Measurements from ENCODE around the gene EXOSC1. TPM values are rescaled to one million over a fixed set of nuclear protein-coding genes. Genes with fewer than 3 reads are reported as not detected.
"Not testable (repeated sequence)": the region's sequence is repeated elsewhere in the genome, so short reads cannot be mapped to it uniquely, and the experiment has no call there.

The EXOSC1 gene
- polyA plus RNA-seq, 3 donors: 34.7 to 60.6 (median 55.8) TPM

DNA sequence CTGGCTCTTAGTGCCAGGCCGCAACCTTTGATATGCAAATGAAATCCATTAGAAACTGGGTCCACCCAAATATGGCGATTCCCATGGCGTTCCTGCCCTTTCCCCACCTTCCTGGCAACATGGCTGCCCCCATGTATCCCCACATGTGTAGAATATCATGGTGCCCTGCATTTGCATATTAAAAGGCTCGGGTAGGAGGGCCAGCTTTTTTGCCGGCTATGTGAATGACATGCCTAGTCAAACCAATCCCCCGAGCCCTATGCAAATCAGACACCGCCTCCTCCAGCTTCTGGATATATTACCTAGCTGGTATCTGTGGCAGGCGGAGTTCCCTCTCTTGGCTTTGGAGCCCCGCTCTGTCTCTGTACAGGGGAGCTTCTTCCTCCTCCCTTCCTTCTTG, 34.1 kb upstream of the EXOSC1 start:
- H3K4me1 Mint-ChIP-seq: no peaks in the 10 kb centered on the region
- no peak overlapping the region for H3K4me3 ChIP-seq (replicated peaks in 1 of 3; ENCODE audit: low read depth in 2 of 3, low read length in 3 of 3)
- H3K79me2 ChIP-seq (ENCODE audit: insufficient read depth, low read length): peaks cover 14% of the 10 kb centered on the region
- peaks cover 0 to 2% (median 0%) of the 10 kb centered on the region in 3 donors for H3K27me3 Mint-ChIP-seq (ENCODE audit: low read depth in 3 of 3)
- H3K27ac ChIP-seq (ENCODE audit: low read depth in 1 of 2, low read length in 2 of 2): no peak overlapping the region
- H2AFZ ChIP-seq (ENCODE audit: insufficient read depth, low read depth, low read length, poor library complexity, severe bottlenecking): no peak overlapping the region
- H3K9me3 Mint-ChIP-seq: no peaks in the 10 kb centered on the region
- no peak overlapping the region for H3K4me2 ChIP-seq (replicated peaks; ENCODE audit: extremely low read depth, low read length, poor library complexity, severe bottlenecking)
- no peaks in the 10 kb centered on the region for H3K27me3 ChIP-seq (ENCODE audit: control insufficient read depth in 2 of 2, insufficient read depth in 2 of 2, low read length in 2 of 2)
- 78% methylated on average over 6 of the region's 9 CpGs for WGBS (ENCODE audit: insufficient coverage)
- peaks cover 65 to 82% of the 10 kb centered on the region in 2 donors for H3K36me3 Mint-ChIP-seq
- H3K4me1 ChIP-seq (ENCODE audit: control insufficient read depth in 1 of 2, insufficient read depth in 2 of 2, low read length in 2 of 2): no peaks in the 10 kb centered on the region
- no peak for DNase-seq
- TF ChIP-seq, protein P1, sequence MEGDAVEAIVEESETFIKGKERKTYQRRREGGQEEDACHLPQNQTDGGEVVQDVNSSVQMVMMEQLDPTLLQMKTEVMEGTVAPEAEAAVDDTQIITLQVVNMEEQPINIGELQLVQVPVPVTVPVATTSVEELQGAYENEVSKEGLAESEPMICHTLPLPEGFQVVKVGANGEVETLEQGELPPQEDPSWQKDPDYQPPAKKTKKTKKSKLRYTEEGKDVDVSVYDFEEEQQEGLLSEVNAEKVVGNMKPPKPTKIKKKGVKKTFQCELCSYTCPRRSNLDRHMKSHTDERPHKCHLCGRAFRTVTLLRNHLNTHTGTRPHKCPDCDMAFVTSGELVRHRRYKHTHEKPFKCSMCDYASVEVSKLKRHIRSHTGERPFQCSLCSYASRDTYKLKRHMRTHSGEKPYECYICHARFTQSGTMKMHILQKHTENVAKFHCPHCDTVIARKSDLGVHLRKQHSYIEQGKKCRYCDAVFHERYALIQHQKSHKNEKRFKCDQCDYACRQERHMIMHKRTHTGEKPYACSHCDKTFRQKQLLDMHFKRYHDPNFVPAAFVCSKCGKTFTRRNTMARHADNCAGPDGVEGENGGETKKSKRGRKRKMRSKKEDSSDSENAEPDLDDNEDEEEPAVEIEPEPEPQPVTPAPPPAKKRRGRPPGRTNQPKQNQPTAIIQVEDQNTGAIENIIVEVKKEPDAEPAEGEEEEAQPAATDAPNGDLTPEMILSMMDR (IDR thresholded peaks at IDR 0.05): no peak
- intact Hi-C loops (cut with micrococcal nuclease): no loop called here
- H3K9ac ChIP-seq (ENCODE audit: insufficient read depth, low read length, poor library complexity, severe bottlenecking): no peak overlapping the region
- peaks cover 14% of the 10 kb centered on the region for H4K20me1 ChIP-seq (ENCODE audit: insufficient read depth, low read length)
- H3K36me3 ChIP-seq (replicated peaks in 1 of 2; ENCODE audit: control insufficient read depth in 1 of 2, insufficient read depth in 2 of 2, low read length in 2 of 2): peaks cover 65 to 90% of the 10 kb centered on the region in 2 donors
- H3K9me3 ChIP-seq (replicated peaks in 1 of 2; ENCODE audit: control insufficient read depth in 1 of 2, insufficient read depth in 1 of 2, low read length in 2 of 2): no peaks in the 10 kb centered on the region
- H3K4me3 Mint-ChIP-seq: no peak overlapping the region
- peak overlapping the region in 1 of 7 donors; percentile 25 for H3K27ac Mint-ChIP-seq

DNA sequence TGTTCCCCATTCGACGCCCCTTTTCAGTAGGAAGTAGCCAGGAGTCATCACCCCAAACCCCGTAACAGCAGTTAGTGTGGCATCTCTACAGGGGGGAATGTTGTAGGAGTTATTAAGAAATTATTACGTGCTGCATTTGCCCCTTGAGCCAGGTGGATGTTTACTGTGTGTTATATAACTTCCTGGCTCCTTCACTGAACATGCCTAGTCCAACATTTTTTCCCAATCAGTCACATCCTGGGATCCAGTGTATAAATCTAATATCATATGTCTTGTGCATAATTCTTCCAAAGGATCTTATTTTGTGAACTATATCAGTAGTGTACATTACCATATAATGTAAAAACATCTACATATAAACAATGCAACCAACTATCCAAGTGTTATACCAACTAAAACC, 33.6 kb upstream of the EXOSC1 start:
- DNase-seq; H3K9ac ChIP-seq (ENCODE audit: insufficient read depth, low read length, poor library complexity, severe bottlenecking); H3K4me2 ChIP-seq (replicated peaks; ENCODE audit: extremely low read depth, low read length, poor library complexity, severe bottlenecking); H3K4me1 Mint-ChIP-seq; H3K4me3 Mint-ChIP-seq; H3K27me3 ChIP-seq (ENCODE audit: control insufficient read depth in 2 of 2, insufficient read depth in 2 of 2, low read length in 2 of 2); H3K27ac ChIP-seq (ENCODE audit: low read depth in 1 of 2, low read length in 2 of 2); H3K79me2 ChIP-seq (ENCODE audit: insufficient read depth, low read length); H3K4me1 ChIP-seq (ENCODE audit: control insufficient read depth in 1 of 2, insufficient read depth in 2 of 2, low read length in 2 of 2); H3K9me3 ChIP-seq (replicated peaks in 1 of 2; ENCODE audit: control insufficient read depth in 1 of 2, insufficient read depth in 1 of 2, low read length in 2 of 2); H3K4me3 ChIP-seq (replicated peaks in 1 of 3; ENCODE audit: low read depth in 2 of 3, low read length in 3 of 3); intact Hi-C loops (cut with micrococcal nuclease); H3K27me3 Mint-ChIP-seq (ENCODE audit: low read depth in 3 of 3); H2AFZ ChIP-seq (ENCODE audit: insufficient read depth, low read depth, low read length, poor library complexity, severe bottlenecking); H3K9me3 Mint-ChIP-seq: not testable (repeated sequence)
- peaks cover 70 to 88% of the 10 kb centered on the region in 2 donors for H3K36me3 Mint-ChIP-seq
- peak overlapping the region in 1 of 7 donors; percentile 78 for H3K27ac Mint-ChIP-seq
- Histone ChIP-seq H3K36me3 (replicated peaks in 1 of 2; ENCODE audit: control insufficient read depth in 1 of 2, insufficient read depth in 2 of 2, low read length in 2 of 2) (peaks cover 70 to 90% of the 10 kb centered on the region in 2 donors), H4K20me1 (ENCODE audit: insufficient read depth, low read length) (peaks cover 14% of the 10 kb centered on the region)
- 100% methylated on average over 2 of the region's 4 CpGs for WGBS (ENCODE audit: insufficient coverage)

Measured in CD14-positive monocyte (primary cell).